Rectal smooth muscle tissue (tissue), 1 donor: Measurements from ENCODE around the gene C19orf81.

Experiments
- H3K27ac ChIP-seq: one replicate; pipeline ENCODE4 v1.7.0; 2013; ENCODE audit warnings: low read depth, low read length, inconsistent platforms
- H3K27me3 ChIP-seq: one replicate; pipeline ENCODE4 v1.7.0; 2013; ENCODE audit warnings: low read length; ENCODE audit not compliant: control insufficient read depth, insufficient read depth
- H3K36me3 ChIP-seq: one replicate; pipeline ENCODE4 v1.7.0; 2013; ENCODE audit warnings: low read length; ENCODE audit not compliant: control insufficient read depth, insufficient read depth
- H3K4me1 ChIP-seq: one replicate; pipeline ENCODE4 v1.7.0; 2013; ENCODE audit warnings: low read length; ENCODE audit not compliant: control insufficient read depth, insufficient read depth
- H3K4me3 ChIP-seq: one replicate; pipeline ENCODE4 v1.7.0; 2013; ENCODE audit warnings: low read length
- H3K9ac ChIP-seq: one replicate; pipeline ENCODE4 v1.7.0; 2013; ENCODE audit warnings: low read length

The C19orf81 gene

DNA sequence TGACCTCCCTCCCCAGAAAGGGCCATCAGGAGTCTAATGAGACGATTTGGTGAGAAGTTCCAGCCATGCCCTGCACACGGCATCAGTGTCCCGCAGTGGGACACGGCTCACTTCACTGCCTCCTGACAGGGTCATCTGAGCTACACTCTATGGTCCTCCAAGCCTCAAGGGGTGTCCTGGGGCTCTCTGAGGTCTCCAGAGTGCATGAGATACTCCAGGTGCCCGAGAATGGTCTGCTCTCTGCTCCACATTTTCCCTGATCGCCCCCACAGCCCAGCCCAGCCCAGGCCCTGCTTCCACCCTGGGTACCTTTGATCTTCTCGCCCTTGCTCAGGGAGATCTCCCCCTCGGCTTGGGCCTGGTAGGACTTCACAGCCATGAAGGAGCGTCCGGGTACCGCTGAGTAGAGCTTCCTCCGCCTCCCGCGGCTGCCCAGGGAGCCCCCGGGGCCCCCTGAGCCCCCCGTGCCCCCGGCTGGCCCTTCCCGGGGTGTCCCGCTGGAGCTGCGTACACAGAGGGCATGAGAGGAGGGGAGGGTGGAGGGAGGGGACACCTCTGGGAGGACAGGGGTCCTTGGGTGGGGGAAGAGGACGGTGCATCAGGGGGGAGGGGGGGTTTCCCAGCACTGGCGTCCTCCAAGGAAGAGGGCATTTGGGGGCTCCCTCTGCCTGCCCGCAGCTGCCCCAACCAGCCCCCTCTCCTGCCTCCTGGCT, 53.1 kb downstream of the C19orf81 start:
- no peak overlapping the region for H3K4me3 ChIP-seq
- H3K27ac ChIP-seq: no peak overlapping the region
- H3K27me3 ChIP-seq: peaks cover 6% of the 10 kb centered on the region
- no peaks in the 10 kb centered on the region for H3K4me1 ChIP-seq
- no peaks in the 10 kb centered on the region for H3K36me3 ChIP-seq
- no peak overlapping the region for H3K9ac ChIP-seq

DNA sequence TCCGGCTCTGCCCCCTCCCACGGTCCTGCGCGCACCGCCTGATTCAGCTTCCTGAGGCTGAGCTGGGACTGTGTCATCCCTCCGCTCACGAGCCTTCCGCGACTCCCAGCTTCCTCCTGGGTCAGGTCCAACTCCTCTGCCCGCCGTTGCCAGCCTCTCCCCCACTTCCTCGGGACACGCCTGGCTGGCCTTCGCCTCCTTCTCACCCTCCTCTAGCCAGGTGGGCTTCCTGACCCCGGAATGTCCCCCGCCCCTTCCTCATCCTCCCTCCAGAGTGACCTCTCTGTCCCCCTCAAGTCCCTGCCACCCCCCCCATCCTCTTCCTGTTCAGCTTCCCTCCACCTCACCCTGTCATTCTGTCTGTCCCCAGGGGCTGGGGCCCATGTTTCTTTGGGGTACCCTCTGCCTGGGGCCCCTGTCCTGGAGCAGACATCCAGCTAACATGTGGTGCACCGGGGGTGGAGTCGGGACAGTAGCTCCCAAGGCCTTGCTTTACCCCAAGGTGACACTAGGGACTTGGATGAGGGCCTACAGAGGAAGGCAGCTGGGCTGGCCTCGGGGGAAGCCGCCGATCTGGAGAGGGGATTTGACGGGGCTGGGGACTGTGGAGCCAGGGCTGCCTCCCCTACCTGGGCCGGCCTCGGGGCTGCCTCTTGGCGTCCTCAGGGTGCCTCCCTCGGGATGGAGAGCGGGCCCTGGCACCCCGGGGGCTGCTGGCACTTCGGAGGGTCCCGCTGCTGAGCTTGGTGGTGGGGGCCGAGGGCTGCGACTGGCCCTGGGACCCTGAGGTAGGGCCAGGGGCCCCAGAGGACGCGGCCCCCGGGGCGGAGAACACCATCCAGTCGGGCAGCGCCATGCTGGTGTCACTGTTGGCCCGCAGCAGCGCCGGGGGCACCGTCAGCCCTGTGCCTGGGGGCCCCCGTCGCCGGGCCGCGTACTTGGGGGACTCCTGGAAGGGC, 53.9 kb downstream of the C19orf81 start:
- H3K27me3 ChIP-seq: peaks cover 6% of the 10 kb centered on the region
- H3K4me3 ChIP-seq: no peak overlapping the region

DNA sequence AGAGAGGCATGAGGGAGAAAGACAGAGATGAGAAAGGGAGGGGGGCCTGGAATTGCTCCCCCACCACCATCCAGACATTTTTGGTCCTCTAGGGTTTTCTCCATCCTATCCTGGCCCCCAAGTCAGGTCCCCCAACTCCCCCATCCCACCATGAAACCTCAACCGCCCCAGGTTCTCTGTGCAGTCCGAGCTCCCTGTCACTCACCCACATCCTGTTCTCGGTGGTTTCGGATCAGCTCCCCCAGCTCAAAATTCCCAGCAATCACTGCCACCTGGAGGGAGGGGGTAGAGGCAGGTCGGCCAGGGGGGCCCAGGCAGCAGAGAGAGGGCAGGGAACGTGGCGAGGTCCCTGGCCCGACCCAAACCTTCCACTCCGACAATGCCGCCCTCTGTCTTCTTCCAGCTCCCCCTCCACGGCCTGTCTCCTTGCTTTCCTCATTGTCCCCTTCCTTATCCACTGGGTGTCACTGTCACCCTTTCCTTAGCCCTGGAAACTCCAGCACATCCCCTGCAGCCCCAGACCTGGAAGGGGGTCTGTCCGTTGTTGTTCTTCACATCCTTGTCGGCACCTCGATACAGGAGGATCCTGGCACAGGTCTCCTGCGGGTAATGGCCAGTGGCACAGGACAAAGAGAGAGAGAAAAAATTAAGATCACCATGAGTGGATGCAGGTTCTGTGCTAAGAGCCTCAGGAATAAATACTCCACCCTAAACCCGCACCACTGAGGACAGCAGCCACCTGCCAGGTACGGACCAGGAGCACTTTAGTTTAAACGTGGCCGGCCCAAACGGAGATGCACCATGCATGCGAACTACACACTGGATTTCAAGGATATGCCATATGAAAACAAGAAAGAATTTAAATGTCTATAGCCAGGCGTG, 54.9 kb downstream of the C19orf81 start:
- Histone ChIP-seq H3K36me3 (no peaks in the 10 kb centered on the region), H3K9ac (no peak overlapping the region), H3K27me3 (peaks cover 6% of the 10 kb centered on the region), H3K4me1 (no peaks in the 10 kb centered on the region), H3K4me3 (no peak overlapping the region), H3K27ac (no peak overlapping the region)

More for the DNA sequence above, 53.9 kb downstream of the C19orf81 start:
- no peaks in the 10 kb centered on the region for H3K4me1 ChIP-seq
- no peak overlapping the region for H3K27ac ChIP-seq
- no peaks in the 10 kb centered on the region for H3K36me3 ChIP-seq
- no peak overlapping the region for H3K9ac ChIP-seq

DNA sequence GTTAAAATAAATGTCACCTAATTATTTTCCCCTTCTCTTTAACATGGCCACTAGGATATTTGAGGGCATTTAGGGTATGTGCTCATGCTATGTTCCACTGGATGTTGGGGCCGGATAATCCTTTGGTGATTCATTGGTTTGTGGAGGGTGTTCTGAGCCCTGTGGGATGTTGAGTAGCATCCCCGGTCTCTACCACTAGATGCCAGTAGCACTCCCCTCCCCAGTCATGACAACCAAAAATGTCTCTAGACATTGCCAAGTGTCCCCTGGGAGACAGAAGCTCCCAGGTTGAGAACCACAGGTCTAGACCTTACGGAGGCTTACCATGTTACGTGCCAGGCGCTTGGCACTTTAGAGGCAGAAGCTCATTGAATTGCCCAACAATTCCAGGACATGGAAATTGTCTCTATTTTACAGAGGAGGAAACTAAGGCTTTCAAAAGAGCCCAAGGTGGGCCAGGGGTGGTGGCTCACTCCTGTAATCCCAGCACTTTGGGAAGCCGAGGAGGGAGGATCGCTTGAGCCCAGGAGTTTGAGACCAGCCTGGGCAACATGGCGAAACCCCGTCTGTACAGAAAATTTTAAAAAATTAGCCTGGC, 56.3 kb downstream of the C19orf81 start:
- Histone ChIP-seq H3K9ac (no peak overlapping the region), H3K27ac (no peak overlapping the region), H3K36me3 (no peaks in the 10 kb centered on the region), H3K4me3 (no peak overlapping the region), H3K27me3 (peaks cover 6% of the 10 kb centered on the region), H3K4me1 (no peaks in the 10 kb centered on the region)

DNA sequence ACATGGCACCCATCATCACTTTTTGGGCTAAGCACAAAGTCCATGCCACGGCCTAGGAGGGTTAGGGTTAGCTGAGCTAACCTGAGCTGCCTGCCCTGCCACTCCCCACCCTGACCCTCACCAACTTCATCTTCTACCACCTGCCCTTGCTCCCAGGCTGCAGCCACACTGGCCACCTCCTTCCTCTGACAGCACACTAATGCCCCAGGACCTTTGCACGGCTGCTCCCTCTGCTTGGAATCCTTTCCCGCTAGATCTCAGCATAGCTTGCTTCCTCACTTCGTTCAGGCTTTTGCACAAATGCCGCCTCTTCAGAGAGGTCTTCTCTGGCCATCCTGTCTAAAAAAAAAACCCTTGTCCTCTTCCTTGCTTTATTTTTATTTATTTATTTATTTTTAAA, 57.1 kb downstream of the C19orf81 start:
- no peak overlapping the region for H3K9ac ChIP-seq
- H3K4me1 ChIP-seq: no peaks in the 10 kb centered on the region
- H3K36me3 ChIP-seq: no peaks in the 10 kb centered on the region
- peaks cover 6% of the 10 kb centered on the region for H3K27me3 ChIP-seq
- no peak overlapping the region for H3K27ac ChIP-seq
- H3K4me3 ChIP-seq: no peak overlapping the region

DNA sequence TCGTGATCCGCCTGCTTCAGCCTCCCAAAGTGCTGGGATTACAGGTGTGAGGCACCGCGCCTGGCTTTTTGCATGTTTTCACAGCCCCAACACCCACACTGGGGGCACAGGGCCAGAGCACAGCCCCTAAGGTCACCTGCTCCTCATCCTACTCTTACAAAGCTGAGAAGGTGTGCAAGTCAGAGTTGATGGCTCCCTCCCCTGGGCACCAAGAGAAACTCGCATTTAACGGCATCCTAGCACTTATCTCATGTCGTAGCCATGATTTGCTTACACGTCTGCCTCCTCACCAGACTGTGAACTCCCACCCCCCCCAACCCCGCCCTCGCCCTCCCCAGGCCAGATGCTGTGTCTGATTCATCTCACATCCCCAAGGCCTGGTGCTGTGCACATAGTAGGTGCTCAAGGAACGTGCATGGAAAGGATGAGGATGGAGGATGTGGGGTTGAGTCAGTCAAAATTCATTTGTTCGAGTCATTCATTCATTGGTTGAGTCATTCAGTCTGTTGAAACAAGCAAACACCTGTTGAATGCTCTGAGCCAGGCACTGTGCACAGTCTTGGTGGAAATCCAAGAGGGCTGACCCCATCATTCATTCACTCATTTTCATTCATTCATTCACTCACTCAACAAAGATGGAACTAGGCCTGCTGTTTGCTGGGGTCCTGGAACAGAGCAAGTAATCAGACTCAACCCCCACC, 59.1 kb downstream of the C19orf81 start:
- Histone ChIP-seq H3K36me3 (no peaks in the 10 kb centered on the region), H3K27me3 (peaks cover 6% of the 10 kb centered on the region), H3K4me1 (no peaks in the 10 kb centered on the region), H3K27ac (no peak overlapping the region), H3K9ac (no peak overlapping the region), H3K4me3 (no peak overlapping the region)
